ENCODE data around the gene RASSF5. TPM values are rescaled to one million over a fixed set of nuclear protein-coding genes. Genes with fewer than 3 reads are reported as not detected.
"Not testable (repeated sequence)": the region's sequence is repeated elsewhere in the genome, so short reads cannot be mapped to it uniquely, and the experiment has no call there.

RASSF5 gene
- polyA plus RNA-seq, 1 donor from 2014 or later: 4.0 TPM

GRCh38 chr1:206612129-206612876 lies 105.0 kb downstream of the RASSF5 start, which contains the start of gene EIF2D:
Gene EIF2D, minus strand, starts transcription at chr1:206612465. Its CDS starts 123 bp downstream, at chr1:206612342.
- TF ChIP-seq SMC3 (conservative IDR thresholded peaks at IDR 0.05; ENCODE audit: poor library complexity): peak; percentile 71
- peak; percentile 87 for TF ChIP-seq POLR2AphosphoS5 (IDR thresholded peaks at IDR 0.05)
- TF ChIP-seq RAD21 (conservative IDR thresholded peaks at IDR 0.05): peak; percentile 67
- peak; percentile 97 for TF ChIP-seq CTCF (IDR thresholded peaks at IDR 0.05; ENCODE audit: poor library complexity, severe bottlenecking)
- TF ChIP-seq MXI1 (conservative IDR thresholded peaks at IDR 0.05; ENCODE audit: poor library complexity, severe bottlenecking): peak; percentile 90
- peak; percentile 88 for TF ChIP-seq TAF1 (IDR thresholded peaks at IDR 0.05; ENCODE audit: low read depth)
- peak; percentile 77 for TF ChIP-seq EP300 (conservative IDR thresholded peaks at IDR 0.05; ENCODE audit: poor library complexity, severe bottlenecking)
- peak; percentile 90 for TF ChIP-seq REST (IDR thresholded peaks at IDR 0.05; ENCODE audit: borderline replicate concordance)
- no peak for TF ChIP-seq EZH2 (IDR thresholded peaks at IDR 0.05; ENCODE audit: borderline replicate concordance, insufficient read depth, low read length, poor library complexity, severe bottlenecking)
- no peaks in the 10 kb centered on the region for H3K9me3 ChIP-seq (ENCODE audit: low read length)
- H3K79me2 ChIP-seq (replicated peaks; ENCODE audit: insufficient read depth, low read length): no peaks in the 10 kb centered on the region
- peak within 1 kb of the TSS; percentile 79 for H2AFZ ChIP-seq (ENCODE audit: low read depth, low read length)
- H3K9me2 ChIP-seq (ENCODE audit: insufficient read depth, low read length): no peaks in the 10 kb centered on the region
- no peaks in the 10 kb centered on the region for H3K27me3 ChIP-seq (ENCODE audit: insufficient read depth, low read depth, low read length)
- no peaks in the 10 kb centered on the region for H3F3A ChIP-seq (ENCODE audit: insufficient read depth, low read length, poor library complexity, severe bottlenecking)
- H3K36me3 ChIP-seq (ENCODE audit: insufficient read depth, low read length): no peaks in the 10 kb centered on the region
- H3K4me2 ChIP-seq (ENCODE audit: low read length): peak within 1 kb of the TSS; percentile 98
- H3K9ac ChIP-seq (ENCODE audit: low read length): peak within 1 kb of the TSS; percentile 91
- H3K4me3 ChIP-seq (ENCODE audit: low read length): peak within 1 kb of the TSS; percentile 83
- H4K20me1 ChIP-seq (ENCODE audit: insufficient read depth): no peaks in the 10 kb centered on the region
- peak within 1 kb of the TSS; percentile 89 for H3K27ac ChIP-seq (ENCODE audit: low read length)

GRCh38 chr1:206626396-206626795 lies 119.1 kb downstream of the RASSF5 start:
- not testable (repeated sequence) for H3K27me3 ChIP-seq (ENCODE audit: insufficient read depth, low read depth, low read length); H4K20me1 ChIP-seq (ENCODE audit: insufficient read depth); H2AFZ ChIP-seq (ENCODE audit: low read depth, low read length); H3F3A ChIP-seq (ENCODE audit: insufficient read depth, low read length, poor library complexity, severe bottlenecking); H3K9me2 ChIP-seq (ENCODE audit: insufficient read depth, low read length); H3K9me3 ChIP-seq (ENCODE audit: low read length); H3K4me3 ChIP-seq (ENCODE audit: low read length); H3K9ac ChIP-seq (ENCODE audit: low read length); H3K79me2 ChIP-seq (replicated peaks; ENCODE audit: insufficient read depth, low read length); H3K4me2 ChIP-seq (ENCODE audit: low read length); H3K36me3 ChIP-seq (ENCODE audit: insufficient read depth, low read length); H3K27ac ChIP-seq (ENCODE audit: low read length)

All from neural cell (in vitro differentiated cells).